HepG2 (cell line): ENCODE data around the gene PTPRD. TPM values are rescaled to one million over a fixed set of nuclear protein-coding genes. Genes with fewer than 3 reads are reported as not detected.

Experiments
- ATAC-seq: fragments of 200-7000 bp; cut with Tn5 transposase; 3 replicates; pipeline ENCODE4 v1.9.1; 2020; ENCODE audit warnings: mild to moderate bottlenecking, moderate library complexity
- BruUV-seq: library from RNA; stranded (reverse); fragments of 400-500 nt; replicated peaks from 2 replicates; lab custom pipeline; 2021; lab: Mats Ljungman, UMichigan
- CTCF ChIA-PET: fragments of 300-600 bp; formaldehyde crosslinking; extraction: SDS; loops from one replicate; lab custom pipeline; 2021; ENCODE audit warnings: low total read pairs, inconsistent platforms, low intra/inter-chr PET ratio; lab: Yijun Ruan, JAX
- POLR2A ChIA-PET: fragments of 350-600 bp; sonication (Branson Sonifier 250); formaldehyde crosslinking; loops from one replicate; lab custom pipeline; 2020; ENCODE audit warnings: antibody characterized with exemption, inconsistent platforms; lab: Yijun Ruan, JAX
- DNase-seq: peaks from one replicate; pipeline ENCODE4 v3.0.0-alpha.2; 2015; ENCODE audit warnings: low spot score
- FAIRE-seq: peaks from 3 replicates; lab custom pipeline; 2011; peaks lifted over from hg19 to GRCh38; lab: Jason Lieb, UNC
- H2AFZ ChIP-seq: one replicate; pipeline ENCODE4 v1.6.1; 2011; ENCODE audit warnings: low read length, inconsistent platforms
- H3K27ac ChIP-seq: fragments of 300-600 bp; 3 replicates; pipeline ENCODE4 v1.8.0; 2011; ENCODE audit warnings: mixed run types, mild to moderate bottlenecking, mixed read lengths, low read length, inconsistent platforms; ENCODE audit not compliant: insufficient read depth; ENCODE audit errors: extremely low read length
- H3K27me3 ChIP-seq, 2 experiments: fragments of 200-600 bp in 1 of 2; 2 replicates in 1 of 2; 3 replicates in 1 of 2; pipeline versions ENCODE4 v1.6.0 to v1.8.0; 2011; ENCODE audit warnings: low read length in 2 of 2, mild to moderate bottlenecking in 2 of 2, moderate library complexity in 2 of 2, inconsistent platforms in 1 of 2; ENCODE audit not compliant: insufficient read depth in 2 of 2, control insufficient read depth in 1 of 2
- H3K36me3 ChIP-seq, 2 experiments: fragments of 200-600 bp in 1 of 2; replicated peaks in 1 of 2; 2 replicates in 1 of 2; 3 replicates in 1 of 2; pipeline versions ENCODE4 v1.5.1 to v1.8.0; 2011; ENCODE audit warnings: low read length in 2 of 2, inconsistent platforms in 1 of 2; ENCODE audit not compliant: insufficient read depth in 2 of 2, control insufficient read depth in 1 of 2
- H3K4me1 ChIP-seq: 2 replicates; pipeline ENCODE4 v1.5.1; 2012; ENCODE audit warnings: low read length, inconsistent platforms; ENCODE audit not compliant: insufficient read depth
- H3K4me2 ChIP-seq: 2 replicates; pipeline ENCODE4 v1.6.0; 2011; ENCODE audit warnings: low read depth, low read length, inconsistent platforms
- H3K4me3 ChIP-seq, 3 experiments: fragments of 200-600 bp in 1 of 3; sonication (generic), shearing (Covaris generic) in 1 of 3; replicated peaks in 1 of 3; 2 replicates each; pipeline ENCODE4 v1.5.1; 2011 to 2016; ENCODE audit warnings: low read length in 3 of 3, inconsistent platforms in 2 of 3, low read depth in 2 of 3, mild to moderate bottlenecking in 2 of 3, control low read depth in 1 of 3, mixed read lengths in 1 of 3; ENCODE audit not compliant: insufficient read depth in 1 of 3
- H3K79me2 ChIP-seq: one replicate; pipeline ENCODE4 v1.6.1; 2011; ENCODE audit warnings: low read length, inconsistent platforms; ENCODE audit not compliant: insufficient read depth
- H3K9ac ChIP-seq: 2 replicates; pipeline ENCODE4 v1.6.0; 2011; ENCODE audit warnings: mild to moderate bottlenecking, low read depth, low read length, inconsistent platforms; ENCODE audit not compliant: insufficient read depth
- H3K9me3 ChIP-seq: 2 replicates; pipeline ENCODE4 v1.5.1; 2012; ENCODE audit warnings: mild to moderate bottlenecking, low read length
- H4K20me1 ChIP-seq: 2 replicates; pipeline ENCODE4 v1.6.0; 2011; ENCODE audit warnings: inconsistent platforms, mild to moderate bottlenecking, low read length, moderate library complexity; ENCODE audit not compliant: insufficient read depth
- BCL6 ChIP-seq: IDR thresholded peaks from 2 replicates; pipeline ENCODE4 v1.6.1; 2016; ENCODE audit warnings: missing genetic modification reagents, missing compliant biosample characterization
- CENPBD1 ChIP-seq: sonication (generic); formaldehyde crosslinking; IDR thresholded peaks from 2 replicates; pipeline ENCODE4 v1.8.0; 2022; ENCODE audit warnings: missing genetic modification reagents, low read depth, mild to moderate bottlenecking, borderline replicate concordance
- ELF4 ChIP-seq: sonication (generic); formaldehyde crosslinking; IDR thresholded peaks from 2 replicates; pipeline ENCODE4 v1.5.0; 2020; ENCODE audit warnings: missing genetic modification reagents, mild to moderate bottlenecking, moderate library complexity, borderline replicate concordance
- GTF3A ChIP-seq: sonication (generic); formaldehyde crosslinking; conservative IDR thresholded peaks from 2 replicates; pipeline ENCODE4 v1.4.0; 2020; ENCODE audit warnings: mild to moderate bottlenecking, missing genetic modification reagents
- KLF11 ChIP-seq: IDR thresholded peaks from 2 replicates; pipeline ENCODE4 v1.6.1; 2016; ENCODE audit warnings: missing compliant biosample characterization
- MIXL1 ChIP-seq: IDR thresholded peaks from 2 replicates; pipeline ENCODE4 v1.6.1; 2016
- MYC ChIP-seq: sonication (generic); formaldehyde crosslinking; IDR thresholded peaks from 2 replicates; pipeline ENCODE4 v1.9.0; 2021; ENCODE audit warnings: missing genetic modification reagents, borderline replicate concordance
- SMARCC2 ChIP-seq: fragments of 450-650 bp; IDR thresholded peaks from 2 replicates; pipeline ENCODE4 v1.6.1; 2017; ENCODE audit warnings: antibody characterized with exemption, mild to moderate bottlenecking
- TBL1XR1 ChIP-seq: fragments of 150-350 bp; IDR thresholded peaks from 2 replicates; pipeline ENCODE4 v1.6.1; 2014; ENCODE audit warnings: borderline replicate concordance, low read length; ENCODE audit not compliant: partially characterized antibody
- TOPORS ChIP-seq: sonication (generic); formaldehyde crosslinking; IDR thresholded peaks from 2 replicates; pipeline ENCODE4 v1.8.0; 2023; ENCODE audit warnings: mild to moderate bottlenecking, missing genetic modification reagents
- TRAFD1 ChIP-seq: sonication (generic); formaldehyde crosslinking; IDR thresholded peaks from 2 replicates; pipeline ENCODE4 v1.5.1; 2020; ENCODE audit warnings: missing genetic modification reagents, mild to moderate bottlenecking, borderline replicate concordance
- ZBTB40 ChIP-seq, 2 experiments: fragments of 450-650 bp in 1 of 2; sonication (generic) in 1 of 2; formaldehyde crosslinking in 1 of 2; IDR thresholded peaks; 2 replicates each; pipeline versions ENCODE4 v1.6.1 to v1.8.0; 2016 to 2022; ENCODE audit warnings: antibody characterized with exemption in 1 of 2, mild to moderate bottlenecking in 1 of 2, missing genetic modification reagents in 1 of 2
- ZNF333 ChIP-seq: sonication (generic); formaldehyde crosslinking; IDR thresholded peaks from 2 replicates; pipeline ENCODE4 v1.4.0; 2020; ENCODE audit warnings: mild to moderate bottlenecking, missing genetic modification reagents, borderline replicate concordance
- ZNF577 ChIP-seq: sonication (generic); formaldehyde crosslinking; IDR thresholded peaks from 2 replicates; pipeline ENCODE4 v1.4.0; 2020; ENCODE audit warnings: mild to moderate bottlenecking, low read depth, missing genetic modification reagents, borderline replicate concordance
- WGBS: methylation state at CpG from one replicate; pipeline ENCODE4 v1.1.6; 2017; ENCODE audit warnings: low lambda C conversion rate; 5-methylcytosine and 5-hydroxymethylcytosine counted together
- in situ Hi-C: cut with HindIII; loops from 2 replicates; pipeline ENCODE4 v1.10.0; 2017; ENCODE audit warnings: low pct_unique_long_range_greater_than_20kb; ENCODE audit not compliant: extremely low pct_ligation_motif_present
- intact Hi-C: fragments of 100-400 bp; cut with micrococcal nuclease; formaldehyde crosslinking; loops from one replicate; pipeline ENCODE4 v1.10.0; 2022; ENCODE audit not compliant: unreplicated experiment
- polyA plus RNA-seq, 8 experiments: library from polyadenylated mRNA; depleted of rRNA in 3 of 8; stranded (reverse) in 7 of 8; unstranded in 1 of 8; fragments of >200 nt; fragmentation: Illumina TruSeq in 4 of 8; extraction: Trizol in 4 of 8; gene quantifications; 2 replicates each; pipeline versions ENCODE4 v1.2.1 to v1.2.3, GENCODE V29; 2011 to 2016; ENCODE audit warnings: low read depth in 4 of 8, missing spikeins in 1 of 8, mixed read lengths in 1 of 8; ENCODE audit not compliant: insufficient read depth in 1 of 8
- total RNA-seq, 5 experiments: library from RNA; depleted of rRNA; stranded (reverse); fragments of >200 nt; fragmentation: Illumina TruSeq; extraction: Trizol; gene quantifications; 2 replicates each; pipeline ENCODE4 v1.2.3, GENCODE V29; 2016; ENCODE audit warnings: low read depth in 1 of 5

PTPRD gene
- total and polyA plus RNA-seq, 2 of the 13 experiments (the other 11 are each of a cell fraction or from before 2014, with no cell fraction given), result 0.05 TPM; not detected in 1

GRCh38 chr9:9924376-9924775, 688.4 kb downstream of the PTPRD start:
- Histone ChIP-seq H3K4me3 (0 out of 6 replicates have a peak overlapping the region, but pooled peaks of 1 of the 3 experiments have one; percentile 4), H3K9me3 (no peaks in the 10 kb centered on the region), H3K79me2 (no peaks in the 10 kb centered on the region), H3K36me3 (no peaks in the 10 kb centered on the region), H3K4me1 (no peaks in the 10 kb centered on the region), H3K27ac (no peak overlapping the region), H4K20me1 (no peaks in the 10 kb centered on the region), H2AFZ (no peak overlapping the region), H3K27me3 (no peaks in the 10 kb centered on the region), H3K9ac (no peak overlapping the region), H3K4me2 (peak overlapping the region; percentile 27; the same call in 1 of the 2 replicates)
- BruUV-seq, result no TSS peak
- ChIA-PET POLR2A (no interaction called here), CTCF (no interaction called here)
- intact Hi-C loops, result no loop called here
- WGBS, result under 1% methylated on average over 3 of the region's 3 CpGs
- DNase-seq (no peak), ATAC-seq (no peak), FAIRE-seq (no peak)
- in situ Hi-C loops, result no loop called here
- TF ChIP-seq TOPORS (CRISPR knock-in tag) (no peak), TBL1XR1 (no peak), MIXL1 (CRISPR knock-in tag) (no peak), BCL6 (CRISPR knock-in tag) (no peak), KLF11 (CRISPR knock-in tag) (no peak), ELF4 (CRISPR knock-in tag) (no peak), GTF3A (no peak), ZBTB40 (IDR thresholded peaks at IDR 0.05) (no peak), ZBTB40 (CRISPR knock-in tag; IDR thresholded peaks at IDR 0.05) (no peak), ZNF333 (CRISPR knock-in tag) (no peak), ZNF577 (CRISPR knock-in tag) (no peak), SMARCC2 (no peak), MYC (no peak), TRAFD1 (CRISPR knock-in tag) (no peak), CENPBD1 (CRISPR knock-in tag) (no peak)
